H9 (cell line): Measurements from ENCODE around the gene MACROD1. TPM values are rescaled to one million over a fixed set of nuclear protein-coding genes. Genes with fewer than 3 reads are reported as not detected.

ENCODE experiments used
- DNase-seq: peaks from one replicate; pipeline ENCODE4 v3.0.0-alpha.2; 2017
- H2AFZ ChIP-seq: one replicate; pipeline ENCODE4 v1.6.1; 2013; ENCODE audit warnings: mild to moderate bottlenecking, low read length, control low read depth, moderate library complexity
- H2AK5ac ChIP-seq: 2 replicates; pipeline ENCODE4 v1.6.1; 2013; ENCODE audit warnings: low read length, control low read depth, mixed read lengths; ENCODE audit not compliant: insufficient read length
- H2BK120ac ChIP-seq: one replicate; pipeline ENCODE4 v1.6.1; 2013; ENCODE audit warnings: low read depth, mild to moderate bottlenecking, low read length, control low read depth, inconsistent platforms; ENCODE audit not compliant: poor library complexity, severe bottlenecking
- H2BK12ac ChIP-seq: 2 replicates; pipeline ENCODE4 v1.6.1; 2013; ENCODE audit warnings: low read length, control low read depth, mixed read lengths, low read depth; ENCODE audit not compliant: insufficient read length
- H2BK15ac ChIP-seq: 2 replicates; pipeline ENCODE4 v1.6.1; 2013; ENCODE audit warnings: low read depth, low read length, control low read depth
- H2BK20ac ChIP-seq: one replicate; pipeline ENCODE4 v1.6.1; 2013; ENCODE audit warnings: low read depth, mild to moderate bottlenecking, low read length, control low read depth, inconsistent platforms; ENCODE audit not compliant: poor library complexity, severe bottlenecking
- H2BK5ac ChIP-seq: 2 replicates; pipeline ENCODE4 v1.6.1; 2013; ENCODE audit warnings: low read length, control low read depth, mixed read lengths; ENCODE audit not compliant: insufficient read length
- H3K14ac ChIP-seq: 2 replicates; pipeline ENCODE4 v1.6.1; 2013; ENCODE audit warnings: low read length, control low read depth; ENCODE audit not compliant: insufficient read depth
- H3K18ac ChIP-seq: 2 replicates; pipeline ENCODE4 v1.6.1; 2013; ENCODE audit warnings: low read depth, mild to moderate bottlenecking, mixed read lengths, low read length, control low read depth; ENCODE audit not compliant: insufficient read length
- H3K23ac ChIP-seq: 2 replicates; pipeline ENCODE4 v1.6.1; 2013; ENCODE audit warnings: low read length, control low read depth, mixed read lengths, low read depth; ENCODE audit not compliant: insufficient read length
- H3K23me2 ChIP-seq: 2 replicates; pipeline ENCODE4 v1.6.1; 2013; ENCODE audit warnings: low read depth, mild to moderate bottlenecking, mixed read lengths, low read length, control low read depth; ENCODE audit not compliant: insufficient read length, poor library complexity, severe bottlenecking
- H3K27ac ChIP-seq: 2 replicates; pipeline ENCODE4 v1.5.1; 2013; ENCODE audit warnings: low read length, control low read depth, mixed read lengths, low read depth; ENCODE audit not compliant: insufficient read length
- H3K27me3 ChIP-seq: 2 replicates; pipeline ENCODE4 v1.6.1; 2013; ENCODE audit warnings: low read length, control low read depth, inconsistent platforms; ENCODE audit not compliant: insufficient read depth
- H3K4ac ChIP-seq: 2 replicates; pipeline ENCODE4 v1.6.1; 2013; ENCODE audit warnings: low read depth, mild to moderate bottlenecking, control low read depth, inconsistent platforms, low read length, moderate library complexity
- H3K4me1 ChIP-seq: 2 replicates; pipeline ENCODE4 v1.6.1; 2013; ENCODE audit warnings: low read length, control low read depth, inconsistent platforms; ENCODE audit not compliant: insufficient read depth
- H3K4me2 ChIP-seq: 2 replicates; pipeline ENCODE4 v1.6.1; 2013; ENCODE audit warnings: low read length, control low read depth, mixed read lengths; ENCODE audit not compliant: insufficient read length, insufficient read depth
- H3K56ac ChIP-seq: 2 replicates; pipeline ENCODE4 v1.6.1; 2013; ENCODE audit warnings: low read depth, mild to moderate bottlenecking, mixed read lengths, low read length, control low read depth; ENCODE audit not compliant: insufficient read length
- H3K79me1 ChIP-seq: 2 replicates; pipeline ENCODE4 v1.6.1; 2013; ENCODE audit warnings: low read depth, mild to moderate bottlenecking, moderate library complexity, low read length, control low read depth, inconsistent platforms; ENCODE audit not compliant: insufficient read depth, poor library complexity, severe bottlenecking
- H3K79me2 ChIP-seq: 2 replicates; pipeline ENCODE4 v1.6.1; 2013; ENCODE audit warnings: low read length, control low read depth, inconsistent platforms; ENCODE audit not compliant: insufficient read depth
- H3K9ac ChIP-seq: 2 replicates; pipeline ENCODE4 v1.6.1; 2013; ENCODE audit warnings: low read length, control low read depth, mixed read lengths; ENCODE audit not compliant: insufficient read length; ENCODE audit errors: extremely low read depth
- H3K9me3 ChIP-seq: one replicate; pipeline ENCODE4 v1.6.1; 2013; ENCODE audit warnings: low read depth, low read length, inconsistent platforms; ENCODE audit not compliant: control insufficient read depth
- H3T11ph ChIP-seq: one replicate; pipeline ENCODE4 v1.6.1; 2013; ENCODE audit warnings: mild to moderate bottlenecking, low read length, control low read depth, inconsistent platforms
- H4K20me1 ChIP-seq: one replicate; pipeline ENCODE4 v1.6.1; 2013; ENCODE audit not compliant: control insufficient read depth, insufficient read length, insufficient read depth
- H4K5ac ChIP-seq: 2 replicates; pipeline ENCODE4 v1.6.1; 2013; ENCODE audit warnings: low read depth, mild to moderate bottlenecking, mixed read lengths, low read length, control low read depth; ENCODE audit not compliant: insufficient read length
- H4K8ac ChIP-seq: replicated peaks from 2 replicates; pipeline ENCODE4 v1.6.1; 2013; ENCODE audit warnings: low read length, control low read depth, mixed read lengths, low read depth; ENCODE audit not compliant: insufficient read length
- H4K91ac ChIP-seq: 2 replicates; pipeline ENCODE4 v1.6.1; 2013; ENCODE audit warnings: low read depth, mild to moderate bottlenecking, moderate library complexity, mixed read lengths, low read length, control low read depth; ENCODE audit not compliant: insufficient read length
- H3K27ac Mint-ChIP-seq, 3 experiments: 2 replicates in 2 of 3; 3 replicates in 1 of 3; pipeline ENCODE4 v1.8.0; 2020 to 2021; ENCODE audit warnings: mixed read lengths in 3 of 3, mild to moderate bottlenecking in 1 of 3, moderate library complexity in 1 of 3
- H3K27me3 Mint-ChIP-seq: 2 replicates; pipeline ENCODE4 v1.8.0; 2021; ENCODE audit warnings: low read depth, mild to moderate bottlenecking, moderate library complexity, mixed read lengths
- H3K36me3 Mint-ChIP-seq, 3 experiments: 2 replicates in 2 of 3; 3 replicates in 1 of 3; pipeline ENCODE4 v1.8.0; 2020 to 2021; ENCODE audit warnings: low read depth in 3 of 3, mixed read lengths in 3 of 3; ENCODE audit not compliant: insufficient read depth in 1 of 3
- H3K4me1 Mint-ChIP-seq, 2 experiments: 2 replicates each; pipeline ENCODE4 v1.8.0; 2020; ENCODE audit warnings: mixed read lengths in 2 of 2
- H3K4me3 Mint-ChIP-seq, 2 experiments: 2 replicates in 1 of 2; 3 replicates in 1 of 2; pipeline ENCODE4 v1.8.0; 2020 to 2021; ENCODE audit warnings: mild to moderate bottlenecking in 2 of 2, mixed read lengths in 2 of 2, moderate library complexity in 1 of 2
- H3K9me3 Mint-ChIP-seq, 2 experiments: 2 replicates in 1 of 2; 3 replicates in 1 of 2; pipeline ENCODE4 v1.8.0; 2020; ENCODE audit warnings: mild to moderate bottlenecking in 2 of 2, mixed read lengths in 2 of 2, moderate library complexity in 1 of 2
- CTCF ChIP-seq: fragments of 200-600 bp; sonication (generic); conservative IDR thresholded peaks from 3 replicates; pipeline ENCODE4 v1.8.0; 2021; ENCODE audit warnings: antibody characterized with exemption, mild to moderate bottlenecking
- WGBS: extraction: QIAGEN DNeasy Blood & Tissue Kit; methylation state at CpG from one replicate; pipeline ENCODE4 v1.1.7; 2013; ENCODE audit warnings: missing lambda C conversion rate, low lambda C conversion rate, mixed read lengths; ENCODE audit not compliant: insufficient read length; ENCODE audit errors: extremely low coverage; 5-methylcytosine and 5-hydroxymethylcytosine counted together
- total RNA-seq: library from RNA; stranded (reverse); gene quantifications from 2 replicates; pipeline ENCODE4 v1.2.1, GENCODE V29; 2021

Gene MACROD1
- total RNA-seq, 1 experiment from 2014 or later: 21.2 TPM

GRCh38 chr11:64198511-64198910 lies 32.6 kb upstream of the MACROD1 start:
- H2BK5ac ChIP-seq: no peak overlapping the region
- H3K23ac ChIP-seq: no peak overlapping the region
- H3K9me3 ChIP-seq: no peaks in the 10 kb centered on the region
- no peak overlapping the region for H3K9ac ChIP-seq
- no peaks in the 10 kb centered on the region for H3K27me3 ChIP-seq
- H3T11ph ChIP-seq: no peak overlapping the region
- H2BK12ac ChIP-seq: no peak overlapping the region
- H3K27ac Mint-ChIP-seq: no peak overlapping the region
- H4K20me1 ChIP-seq: peaks cover 3% of the 10 kb centered on the region
- no peak overlapping the region for H3K27ac ChIP-seq
- H2AFZ ChIP-seq: no peak overlapping the region
- no peak overlapping the region for H3K4me2 ChIP-seq
- no peak overlapping the region for H2BK20ac ChIP-seq
- no peak overlapping the region for H3K14ac ChIP-seq
- no peak overlapping the region for H2BK120ac ChIP-seq
- no peak overlapping the region for H4K5ac ChIP-seq
- no peak for TF ChIP-seq CTCF
- H3K4me1 ChIP-seq: no peaks in the 10 kb centered on the region
- no peak overlapping the region for H4K91ac ChIP-seq
- no peak overlapping the region for H3K56ac ChIP-seq
- no peak overlapping the region for H3K4me3 Mint-ChIP-seq
- H3K36me3 Mint-ChIP-seq: peaks cover 71 to 96% (median 96%) of the 10 kb centered on the region in 3 experiments; a peak in 6 of 7 replicates
- WGBS: no CpG with 5 or more reads among the region's 2 CpGs
- DNase-seq: no peak
- H3K18ac ChIP-seq: no peak overlapping the region
- no peaks in the 10 kb centered on the region for H3K27me3 Mint-ChIP-seq
- H4K8ac ChIP-seq: no peak overlapping the region
- H3K79me2 ChIP-seq: no peaks in the 10 kb centered on the region
- H2AK5ac ChIP-seq: no peak overlapping the region
- H2BK15ac ChIP-seq: no peak overlapping the region
- H3K79me1 ChIP-seq: no peaks in the 10 kb centered on the region
- H3K23me2 ChIP-seq: no peaks in the 10 kb centered on the region
- H3K4me1 Mint-ChIP-seq: peaks cover 4% of the 10 kb centered on the region in 2 experiments; a peak in 3 of 4 replicates
- H3K4ac ChIP-seq: no peak overlapping the region
- no peaks in the 10 kb centered on the region for H3K9me3 Mint-ChIP-seq
